HG02981 (cell line): Measurements from ENCODE around the gene REXO5.
"Not testable (repeated sequence)": the region's sequence is repeated elsewhere in the genome, so short reads cannot be mapped to it uniquely, and the experiment has no call there.

ENCODE experiments used
- ATAC-seq: cut with Tn5 transposase; IDR thresholded peaks from one replicate; pipeline ENCODE4 v1.9.1; 2021; ENCODE audit warnings: mild to moderate bottlenecking, moderate library complexity; ENCODE audit not compliant: unreplicated experiment

REXO5 gene

DNA sequence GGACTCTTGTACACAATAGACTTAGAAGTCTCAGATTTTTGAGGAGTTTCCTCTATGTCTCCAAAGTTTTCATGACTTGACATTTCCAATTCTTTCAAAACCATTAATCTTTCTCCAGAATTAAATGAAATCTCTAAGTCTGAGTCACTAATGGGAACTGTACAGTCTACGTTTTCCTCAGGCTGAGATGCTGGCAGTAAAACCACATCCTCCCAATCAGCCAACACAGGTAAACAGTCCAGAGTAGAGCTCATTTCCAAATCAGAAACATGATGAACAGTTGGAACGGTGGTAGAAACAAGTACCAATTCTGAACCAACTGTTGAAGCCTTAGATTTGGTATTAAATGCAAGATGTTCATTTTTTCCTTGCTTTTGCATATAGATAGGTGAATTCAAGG is 8.0 kb upstream of the REXO5 start:
- no peak for ATAC-seq

DNA sequence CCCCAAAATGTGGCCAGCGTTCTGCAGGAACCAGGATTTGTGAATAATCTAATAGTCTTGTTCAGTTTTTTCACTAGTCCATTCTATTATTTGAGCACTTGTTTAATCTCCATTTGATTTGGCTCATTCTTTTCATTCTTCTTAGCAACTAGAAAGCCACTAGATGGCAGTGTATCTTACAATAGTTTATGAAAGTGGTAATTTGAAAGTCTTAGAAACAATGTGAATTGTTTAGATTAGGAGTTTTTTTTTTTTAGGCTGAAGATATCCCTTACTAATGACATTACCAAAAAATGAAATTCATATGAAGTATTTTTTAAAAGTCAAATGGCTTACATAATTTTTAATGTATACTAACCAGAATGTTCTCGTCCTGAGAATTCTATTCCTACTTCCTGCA is 6.7 kb upstream of the REXO5 start:
- no peak for ATAC-seq

DNA sequence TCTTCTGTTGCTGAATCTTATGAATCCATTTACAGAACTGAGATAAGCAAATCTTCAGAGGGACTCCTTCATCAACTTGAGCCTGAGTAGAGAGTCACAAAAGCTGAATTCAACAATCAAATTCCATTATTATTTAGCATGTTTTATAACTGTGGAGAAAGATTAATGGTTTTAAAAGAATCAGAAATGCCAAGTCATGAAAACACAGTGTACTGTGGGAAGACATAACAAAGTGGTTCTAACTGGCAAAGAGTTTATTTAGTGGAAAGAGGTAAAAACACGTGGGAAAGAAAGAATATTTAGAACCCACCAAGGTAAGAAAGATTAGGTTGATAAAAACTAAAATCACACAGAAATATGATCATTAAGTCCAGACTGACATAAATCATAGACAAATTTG is 5.0 kb upstream of the REXO5 start:
- ATAC-seq = no peak

DNA sequence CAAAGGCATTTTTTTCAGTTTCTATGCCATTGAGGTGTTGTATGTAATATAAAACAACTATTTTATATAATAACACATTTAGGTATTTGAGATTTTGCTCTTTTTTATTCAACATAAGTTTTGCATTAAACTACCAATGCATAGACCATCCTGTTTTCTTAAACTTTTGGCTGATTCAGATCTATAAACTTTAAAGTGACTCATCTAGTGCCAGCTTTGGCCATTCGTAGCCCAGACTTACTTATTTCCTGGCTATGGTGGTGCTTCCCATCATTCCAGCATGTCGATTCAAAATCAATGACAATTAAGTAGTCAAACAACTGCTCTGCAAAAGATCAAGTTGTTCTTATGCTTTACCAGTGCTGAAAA is 3.2 kb upstream of the REXO5 start:
- ATAC-seq = no peak

DNA sequence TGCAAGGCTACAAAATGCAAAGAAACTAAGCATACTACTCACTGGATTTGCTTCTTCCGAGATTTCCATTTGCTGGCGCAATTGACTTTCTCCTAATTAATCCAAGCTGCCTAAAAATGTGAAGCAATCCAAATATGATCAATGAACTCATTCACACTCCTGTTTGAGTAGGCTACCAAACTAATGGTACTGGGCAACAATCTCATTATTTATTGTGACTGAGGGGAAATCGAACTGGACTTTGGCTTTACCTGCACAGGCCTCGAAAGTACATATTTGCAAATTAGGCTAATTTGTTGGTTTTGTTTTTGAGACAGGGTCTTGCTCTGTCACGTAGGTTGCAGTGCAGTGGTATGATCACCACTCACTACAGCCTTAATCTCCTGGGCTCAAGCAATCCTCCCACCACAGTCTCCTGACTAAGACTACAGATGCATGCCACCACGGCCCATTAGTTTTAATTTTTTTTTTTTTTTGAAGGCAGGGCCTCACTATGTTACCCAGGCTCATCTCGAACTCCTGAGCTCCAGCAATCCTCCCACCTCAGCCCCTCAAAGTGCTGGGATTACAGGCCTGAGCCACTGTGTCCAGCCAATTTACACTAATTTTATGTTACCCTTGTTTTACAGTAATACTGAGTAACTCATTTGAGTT is 2.6 kb upstream of the REXO5 start:
- no peak for ATAC-seq

DNA sequence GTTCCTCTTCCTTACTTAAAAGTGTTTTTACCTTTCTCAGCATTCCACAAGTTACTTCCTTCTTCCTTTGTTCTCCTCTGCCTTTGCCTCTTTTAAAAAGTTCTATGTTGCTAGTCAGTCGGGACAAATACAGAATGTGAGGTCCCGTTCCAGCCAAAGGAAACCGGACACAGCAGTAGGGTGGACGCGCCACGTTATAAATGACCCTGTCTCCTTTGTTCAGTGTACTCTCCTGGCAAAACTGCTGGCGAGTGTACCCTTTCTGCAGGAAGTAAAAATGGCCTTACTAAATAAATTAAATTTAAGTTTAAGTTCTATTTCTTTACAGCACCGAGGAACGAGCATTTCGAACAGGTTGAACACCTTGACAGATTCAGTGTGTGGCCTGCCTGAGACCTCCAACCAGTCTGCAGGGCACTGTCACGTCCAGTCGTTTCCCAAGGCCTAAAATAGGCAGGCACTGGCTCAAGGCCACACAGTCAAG is 601 bp upstream of the REXO5 start:
- not testable (repeated sequence) for ATAC-seq

DNA sequence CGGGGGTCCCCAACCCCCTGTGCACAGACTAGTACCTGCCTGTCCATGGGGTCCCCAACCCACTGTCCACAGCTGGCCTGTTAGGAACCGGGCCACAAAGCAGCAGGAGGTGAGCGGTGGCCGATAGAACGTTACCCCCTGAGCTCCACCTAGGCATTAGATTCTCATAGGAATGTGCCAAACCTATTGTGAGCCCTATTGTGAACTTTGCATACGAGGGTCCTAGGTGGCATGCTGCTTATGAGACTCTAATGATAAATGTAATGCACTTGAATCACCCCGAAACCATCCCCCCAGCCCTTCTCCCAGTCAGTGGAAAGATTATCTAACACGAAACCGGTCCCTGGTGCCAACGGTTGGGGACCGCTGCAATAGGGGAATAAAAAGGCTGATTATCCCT is 1.5 kb downstream of the REXO5 start:
- no peak for ATAC-seq

DNA sequence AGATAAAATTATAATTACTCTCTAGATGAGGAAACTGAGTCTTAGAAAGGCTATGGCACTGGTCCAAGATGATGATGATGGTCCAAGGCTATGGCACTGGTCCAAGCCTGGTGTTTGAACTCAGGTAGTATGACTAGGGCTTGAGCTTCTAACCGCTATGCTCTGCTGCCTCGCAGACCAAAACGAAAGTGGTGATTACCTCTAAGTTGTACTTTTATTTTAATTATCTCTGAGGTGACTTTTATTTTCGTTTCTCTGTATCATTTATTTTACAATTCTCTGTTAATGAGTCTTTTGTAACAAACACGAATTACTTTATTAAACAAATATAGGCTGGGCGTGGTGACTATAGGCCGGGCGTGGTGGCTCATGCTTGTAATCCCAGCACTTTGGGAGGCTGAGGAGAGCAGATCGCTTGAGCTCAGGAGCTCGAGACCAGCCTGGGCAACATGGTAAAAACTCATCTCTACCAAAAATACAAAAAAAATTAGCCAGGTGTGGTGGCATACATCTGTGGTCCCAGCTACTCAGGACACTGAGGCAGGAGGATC is 5.6 kb downstream of the REXO5 start:
- no peak for ATAC-seq

DNA sequence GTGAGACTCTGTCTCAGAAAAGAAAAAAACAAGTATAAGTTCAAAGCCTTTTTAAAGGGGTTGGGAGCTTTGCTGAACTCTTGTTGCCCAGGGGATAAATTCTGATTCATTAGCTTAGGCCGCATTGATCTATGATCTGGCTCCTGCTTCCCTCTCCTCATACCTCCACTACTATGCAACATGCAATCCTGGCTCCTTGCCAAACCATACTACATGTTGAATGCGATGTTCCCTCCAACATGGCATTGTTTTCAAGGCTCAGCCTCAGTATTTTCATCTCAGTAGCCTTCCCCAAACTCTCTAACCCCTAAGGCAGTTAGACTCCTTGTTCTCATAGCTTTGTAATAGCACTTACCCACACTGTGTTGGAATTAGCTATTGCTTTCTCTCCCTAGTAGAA is 6.2 kb downstream of the REXO5 start:
- no peak for ATAC-seq

DNA sequence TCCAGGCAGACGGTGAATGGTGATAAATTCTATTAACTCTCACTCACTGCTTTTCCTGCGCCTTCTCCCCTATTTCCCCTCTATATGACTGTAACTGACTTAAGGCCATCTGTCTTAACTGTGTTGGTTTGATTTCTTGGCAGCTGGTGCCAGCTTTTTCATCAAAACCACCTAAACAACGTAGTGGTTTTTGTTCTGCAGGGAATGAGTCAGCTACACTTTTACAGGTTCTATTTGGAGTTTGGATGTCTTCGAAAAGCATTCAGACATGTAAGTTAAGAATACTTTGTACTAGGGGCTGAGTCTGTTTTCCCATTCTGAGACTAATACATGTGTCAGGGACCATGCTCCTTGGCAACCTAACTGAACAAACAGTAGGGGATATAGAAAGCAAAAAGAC is 8.5 kb downstream of the REXO5 start:
- no peak for ATAC-seq

DNA sequence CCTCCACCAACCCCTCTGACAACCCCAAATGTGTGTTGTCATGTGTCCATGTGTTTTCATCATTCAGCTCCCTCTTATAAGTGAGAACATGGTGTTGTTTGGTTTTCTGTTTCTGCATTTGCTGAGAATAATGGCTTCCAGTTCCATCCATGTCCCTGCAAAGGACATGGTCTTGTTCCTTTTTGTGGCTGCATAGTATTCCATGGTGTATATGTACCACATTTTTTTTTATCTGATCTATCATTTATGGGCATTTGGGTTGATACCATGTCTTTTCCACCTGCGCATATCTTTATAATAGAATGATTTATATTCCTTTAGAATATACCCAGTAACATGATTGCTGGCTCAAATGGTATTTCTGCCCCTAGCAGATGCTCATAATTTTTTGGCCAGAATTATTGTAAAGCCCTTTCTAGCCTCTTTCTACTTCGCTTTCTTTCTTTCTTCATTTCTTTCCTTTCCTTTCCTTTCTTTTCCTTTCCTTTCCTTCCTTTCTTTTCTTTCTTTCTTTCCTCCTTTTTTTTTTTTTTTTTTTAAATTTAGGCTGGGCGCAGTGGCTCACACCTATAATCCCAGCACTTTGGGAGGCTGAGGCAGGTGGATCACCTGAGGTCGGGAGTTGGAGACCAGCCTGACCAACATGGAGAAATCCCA is 12.7 kb downstream of the REXO5 start:
- ATAC-seq = no peak

DNA sequence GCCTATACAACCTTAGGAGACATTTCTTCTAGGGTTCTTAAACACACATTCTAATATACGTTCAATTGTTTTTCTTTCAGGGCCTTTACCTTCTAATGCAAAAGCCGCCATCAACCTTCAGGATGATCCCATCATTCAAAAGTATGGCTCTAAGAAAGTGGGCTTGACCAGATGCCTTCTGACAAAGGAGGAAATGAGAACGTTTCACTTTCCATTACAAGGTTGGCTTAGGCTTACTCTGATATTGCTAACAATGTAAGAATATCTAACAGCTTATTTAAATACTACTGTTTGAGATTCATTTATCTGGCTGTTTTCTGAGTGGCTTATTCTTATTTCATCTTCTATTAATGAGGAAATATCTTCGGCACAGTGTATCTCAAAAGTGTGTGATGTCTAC is 15.4 kb downstream of the REXO5 start:
- ATAC-seq = no peak

DNA sequence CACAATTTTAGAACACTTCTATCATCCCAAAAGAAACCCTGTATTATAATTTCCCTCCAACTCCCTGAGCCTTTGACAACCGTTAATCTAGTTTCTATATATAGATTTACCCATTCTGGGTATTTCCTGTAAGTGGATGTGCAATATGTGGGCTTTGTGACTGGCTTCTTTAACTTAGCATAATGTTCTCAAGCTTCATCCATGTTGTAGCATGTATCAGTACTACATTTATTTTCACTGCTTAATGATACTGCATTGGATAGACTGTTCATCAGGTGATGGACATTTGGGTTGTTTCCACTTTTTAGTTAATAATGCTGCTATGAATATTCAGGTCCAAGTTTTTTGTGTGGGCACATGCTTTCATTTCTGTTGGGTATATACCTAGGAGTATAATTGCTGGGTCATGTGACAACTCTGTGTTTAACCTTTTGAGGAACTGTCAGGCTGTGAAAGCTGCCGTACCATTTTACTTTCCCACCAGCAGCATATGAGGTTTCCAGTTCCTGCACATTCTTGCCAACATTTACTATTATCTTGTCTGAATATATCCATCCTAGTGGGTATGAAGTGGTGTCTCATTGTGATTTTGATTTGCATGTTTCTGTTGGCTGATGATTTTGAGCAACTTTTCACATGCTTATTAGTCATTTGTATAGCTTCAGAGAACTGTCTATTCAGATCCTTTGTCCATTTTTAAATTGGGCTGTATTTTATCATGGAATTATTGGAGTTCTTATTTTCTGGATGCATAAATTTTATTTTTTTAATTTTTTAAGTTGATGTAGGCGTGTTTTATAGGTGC is 16.4 kb downstream of the REXO5 start:
- no peak for ATAC-seq

DNA sequence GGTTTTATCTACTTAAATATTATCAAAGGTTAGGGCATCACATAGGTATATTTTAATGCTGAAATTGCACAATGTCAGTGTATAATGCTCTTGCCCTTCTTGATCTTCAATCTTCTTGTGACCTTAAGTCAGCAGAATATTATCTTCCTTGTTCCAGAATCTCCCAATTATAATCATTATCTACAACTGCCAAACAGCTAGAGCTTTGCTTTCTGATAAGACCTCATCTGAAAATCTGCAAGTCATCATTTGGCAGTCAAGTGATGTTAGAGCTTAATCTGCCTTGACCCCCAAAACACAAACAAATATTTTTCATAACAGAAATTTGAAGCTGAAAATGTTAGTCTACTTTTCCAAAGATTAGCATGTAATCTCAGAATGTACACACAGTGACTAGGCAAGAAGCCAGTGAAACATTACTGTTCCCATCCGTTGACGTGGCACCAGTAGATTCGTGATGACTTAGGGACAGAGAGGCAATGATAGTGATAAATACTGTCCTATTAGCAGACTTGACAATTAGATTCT is 19.8 kb downstream of the REXO5 start:
- no peak for ATAC-seq

DNA sequence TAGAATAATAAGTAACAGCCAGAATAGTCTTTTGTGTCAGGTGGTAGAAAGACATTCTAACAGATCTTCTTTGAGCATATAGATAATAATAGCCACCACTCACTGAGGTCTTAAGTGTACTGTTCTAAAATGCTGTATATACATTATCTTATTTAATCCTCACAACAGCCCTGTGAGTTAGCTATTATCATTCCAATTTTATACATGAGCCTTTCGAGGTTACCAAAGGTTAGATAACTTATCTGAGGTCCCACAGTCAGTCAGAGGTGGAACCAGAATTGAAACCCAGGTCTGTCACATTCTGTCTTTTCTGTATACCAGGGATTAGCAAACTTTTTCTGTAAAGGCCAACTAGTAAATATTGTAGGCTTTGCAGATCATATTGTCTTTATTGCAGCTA is 23.2 kb downstream of the REXO5 start:
- no peak for ATAC-seq

DNA sequence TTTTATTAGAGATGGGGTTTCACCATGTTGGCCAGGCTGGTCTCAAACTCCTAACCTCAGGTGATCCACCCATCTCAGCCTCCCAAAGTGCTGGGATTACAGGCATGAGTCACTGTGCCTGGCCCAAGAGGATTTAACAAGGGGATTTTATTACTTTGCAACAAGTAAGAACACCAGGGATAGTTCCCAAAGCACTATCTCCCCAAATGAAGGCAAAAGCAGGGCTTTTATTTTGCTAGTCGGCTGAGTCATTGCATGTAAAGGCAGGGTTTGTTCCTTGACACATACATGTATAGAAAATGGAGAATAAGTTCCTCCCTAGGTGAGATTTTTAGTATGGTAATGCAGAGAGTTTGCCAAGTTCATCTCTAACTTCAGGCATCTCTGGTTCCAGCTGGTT is 24.0 kb downstream of the REXO5 start:
- no peak for ATAC-seq

DNA sequence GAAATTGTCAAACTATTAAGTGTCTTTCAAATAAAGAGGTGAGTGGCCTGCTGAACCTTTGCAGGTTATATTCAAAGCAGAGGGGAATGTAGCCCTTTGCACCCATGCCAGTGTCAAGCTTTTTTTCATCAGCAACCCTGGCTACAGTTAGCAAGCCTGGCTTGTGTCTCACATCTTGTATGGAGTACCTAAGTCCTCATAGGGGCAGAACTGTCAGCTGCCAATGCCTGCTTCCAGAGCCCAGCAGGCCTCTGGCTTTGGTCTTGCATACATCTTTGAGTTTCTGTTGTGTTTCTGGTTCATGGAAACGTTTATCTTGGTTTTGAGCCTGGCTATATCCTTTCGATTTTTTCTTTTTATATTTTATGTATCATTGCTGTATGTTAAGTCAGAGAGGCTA is 26.8 kb downstream of the REXO5 start:
- ATAC-seq = no peak

DNA sequence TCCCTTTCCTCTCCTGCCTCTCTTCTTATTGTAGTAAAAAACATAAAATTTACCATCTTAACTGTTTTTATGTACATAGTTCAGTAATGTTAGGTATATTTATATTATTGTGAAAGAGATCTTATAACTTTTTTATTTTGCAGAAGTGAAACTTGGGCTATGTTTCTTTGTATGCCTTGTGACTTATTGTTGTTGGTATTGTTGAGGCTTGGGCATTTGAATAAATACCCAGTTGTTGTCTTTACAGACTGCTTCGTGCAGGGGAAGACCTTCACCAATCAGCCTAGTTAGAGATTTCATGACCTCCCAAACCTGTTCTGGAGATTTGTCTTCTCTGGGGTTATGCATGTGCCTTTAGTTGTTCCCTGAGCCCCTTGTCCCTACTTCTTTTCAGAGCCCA is 31.9 kb downstream of the REXO5 start:
- no peak for ATAC-seq

DNA sequence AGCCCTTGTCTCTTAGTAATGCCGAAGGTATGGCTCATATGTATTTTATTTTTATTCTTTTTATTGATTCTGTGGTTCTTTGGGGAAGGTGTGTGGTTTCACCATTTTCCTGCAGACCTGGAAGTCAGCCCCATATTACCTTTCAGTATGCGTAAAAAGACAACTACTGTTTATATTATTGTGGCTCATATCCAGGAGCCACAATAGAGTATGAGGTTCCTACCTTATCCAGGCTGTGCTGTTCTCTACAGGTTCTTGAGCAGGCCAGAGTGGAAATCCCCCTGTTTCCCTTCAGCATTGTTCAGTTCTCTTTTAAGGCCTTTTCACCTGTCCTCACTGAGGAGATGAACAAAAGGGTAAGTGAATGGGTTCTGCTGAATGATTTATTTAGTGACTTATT is 33.2 kb downstream of the REXO5 start:
- ATAC-seq = no peak

DNA sequence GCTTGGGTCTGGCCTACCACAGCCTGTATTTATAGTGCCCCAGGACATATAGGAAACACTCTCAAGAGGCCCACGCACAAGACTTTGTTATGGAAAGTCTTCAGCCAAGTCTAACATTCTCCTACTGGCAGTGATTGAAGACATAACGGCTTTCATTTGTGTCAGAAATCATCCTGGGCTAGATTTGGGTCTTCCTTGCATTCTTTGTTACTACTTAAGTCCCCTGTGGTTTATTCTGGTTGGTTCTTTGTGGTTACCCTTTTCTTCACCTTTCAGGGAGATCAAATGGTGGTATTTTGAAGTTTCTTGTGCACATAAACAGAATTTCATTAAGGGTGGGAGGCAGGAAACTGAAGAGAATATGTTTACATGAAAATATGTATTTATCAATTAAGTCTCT is 37.7 kb downstream of the REXO5 start:
- ATAC-seq = no peak

DNA sequence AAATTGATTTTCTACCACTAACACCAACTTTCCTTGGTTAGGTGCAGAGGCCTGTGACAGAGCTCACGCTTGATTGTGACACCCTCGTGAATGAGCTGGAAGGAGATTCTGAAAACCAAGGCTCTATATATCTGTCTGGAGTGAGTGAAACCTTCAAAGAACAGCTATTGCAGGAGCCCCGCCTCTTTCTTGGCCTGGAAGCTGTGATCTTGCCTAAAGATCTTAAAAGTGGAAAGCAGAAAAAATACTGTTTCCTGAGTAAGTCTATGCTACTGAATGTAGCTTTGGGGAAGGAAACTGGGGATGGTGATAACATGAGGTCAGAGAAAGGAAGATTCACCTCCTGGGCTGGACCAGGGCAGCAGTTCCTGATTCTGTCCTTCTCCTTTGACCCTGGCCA is 38.3 kb downstream of the REXO5 start:
- no peak for ATAC-seq

DNA sequence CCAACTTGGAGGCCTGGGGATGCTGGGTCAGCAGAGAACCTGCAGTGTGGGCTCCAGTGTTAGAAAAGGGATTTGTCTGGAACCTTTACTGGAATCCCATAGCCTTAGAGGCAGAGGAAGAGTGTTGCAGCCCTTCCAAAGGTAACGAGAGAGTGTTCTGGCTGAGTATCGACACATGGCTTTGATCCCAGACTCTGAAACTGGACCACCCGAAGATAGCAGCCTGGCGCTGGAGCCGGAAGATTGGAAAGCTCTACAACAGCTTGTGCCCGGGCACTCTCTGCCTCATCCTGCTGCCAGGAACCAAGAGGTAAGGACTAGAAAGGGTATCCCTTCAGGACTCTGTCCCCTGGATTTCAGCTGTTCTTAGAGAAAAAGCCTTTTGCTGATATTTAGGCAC is 39.7 kb downstream of the REXO5 start:
- no peak for ATAC-seq
